Measurements from ENCODE around the gene SEMA3D.
"Not testable (repeated sequence)": the region's sequence is repeated elsewhere in the genome, so short reads cannot be mapped to it uniquely, and the experiment has no call there.

SEMA3D gene

DNA sequence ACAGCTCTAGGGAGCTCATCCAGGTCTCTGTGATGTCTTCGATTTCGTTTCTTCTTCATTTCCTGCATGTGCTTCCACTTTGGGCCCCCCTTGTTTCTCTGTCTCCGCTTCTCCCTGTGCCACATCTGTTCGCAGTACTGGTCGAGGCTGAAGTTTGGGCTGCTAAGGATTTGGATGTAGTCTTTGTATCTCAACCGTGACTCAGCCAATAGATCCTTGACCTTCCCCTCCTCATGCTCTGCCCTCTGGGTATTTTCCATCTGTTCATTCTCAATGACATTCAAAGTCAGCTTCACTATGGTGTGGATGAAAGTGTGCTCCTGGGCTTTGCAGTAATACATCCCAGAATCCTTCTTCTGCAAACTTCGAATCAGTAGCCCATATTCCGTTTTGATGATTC lies 187.4 kb downstream of the SEMA3D start:
- peaks cover 1% of the 10 kb centered on the region for H3K9me3 Mint-ChIP-seq
- H3K27ac Mint-ChIP-seq = peak overlapping the region; percentile 64
- no peak for DNase-seq
- TF ChIP-seq, protein P1, sequence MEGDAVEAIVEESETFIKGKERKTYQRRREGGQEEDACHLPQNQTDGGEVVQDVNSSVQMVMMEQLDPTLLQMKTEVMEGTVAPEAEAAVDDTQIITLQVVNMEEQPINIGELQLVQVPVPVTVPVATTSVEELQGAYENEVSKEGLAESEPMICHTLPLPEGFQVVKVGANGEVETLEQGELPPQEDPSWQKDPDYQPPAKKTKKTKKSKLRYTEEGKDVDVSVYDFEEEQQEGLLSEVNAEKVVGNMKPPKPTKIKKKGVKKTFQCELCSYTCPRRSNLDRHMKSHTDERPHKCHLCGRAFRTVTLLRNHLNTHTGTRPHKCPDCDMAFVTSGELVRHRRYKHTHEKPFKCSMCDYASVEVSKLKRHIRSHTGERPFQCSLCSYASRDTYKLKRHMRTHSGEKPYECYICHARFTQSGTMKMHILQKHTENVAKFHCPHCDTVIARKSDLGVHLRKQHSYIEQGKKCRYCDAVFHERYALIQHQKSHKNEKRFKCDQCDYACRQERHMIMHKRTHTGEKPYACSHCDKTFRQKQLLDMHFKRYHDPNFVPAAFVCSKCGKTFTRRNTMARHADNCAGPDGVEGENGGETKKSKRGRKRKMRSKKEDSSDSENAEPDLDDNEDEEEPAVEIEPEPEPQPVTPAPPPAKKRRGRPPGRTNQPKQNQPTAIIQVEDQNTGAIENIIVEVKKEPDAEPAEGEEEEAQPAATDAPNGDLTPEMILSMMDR (IDR thresholded peaks at IDR 0.05) = no peak
- H3K4me3 Mint-ChIP-seq = no peak overlapping the region
- peaks cover 15% of the 10 kb centered on the region for H3K4me1 Mint-ChIP-seq
- H3K36me3 Mint-ChIP-seq (ENCODE audit: low read depth) = peaks cover 29% of the 10 kb centered on the region
- no peaks in the 10 kb centered on the region for H3K27me3 Mint-ChIP-seq (ENCODE audit: low read depth, poor library complexity)

DNA sequence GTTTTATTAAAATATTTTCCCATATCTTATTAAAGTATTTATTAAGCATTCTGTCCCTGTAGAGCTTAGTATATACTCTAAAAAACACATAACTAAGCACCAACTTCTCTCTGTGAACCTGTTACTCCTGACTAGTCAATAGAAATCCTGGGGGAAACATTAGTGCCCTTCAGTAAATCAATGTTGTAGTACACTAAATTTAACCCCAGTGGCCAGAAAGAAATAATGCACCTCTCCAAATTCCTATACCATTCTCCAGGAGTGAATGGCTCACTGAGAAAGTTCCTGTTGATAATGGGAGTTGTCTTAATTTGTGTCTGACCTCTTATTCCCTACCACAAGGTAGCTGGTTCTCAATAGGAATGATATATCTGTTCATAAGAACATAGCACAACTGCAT lies 188.2 kb downstream of the SEMA3D start:
- Mint-ChIP-seq H3K36me3 (ENCODE audit: low read depth) (peaks cover 29% of the 10 kb centered on the region), H3K27me3 (ENCODE audit: low read depth, poor library complexity) (no peaks in the 10 kb centered on the region)

DNA sequence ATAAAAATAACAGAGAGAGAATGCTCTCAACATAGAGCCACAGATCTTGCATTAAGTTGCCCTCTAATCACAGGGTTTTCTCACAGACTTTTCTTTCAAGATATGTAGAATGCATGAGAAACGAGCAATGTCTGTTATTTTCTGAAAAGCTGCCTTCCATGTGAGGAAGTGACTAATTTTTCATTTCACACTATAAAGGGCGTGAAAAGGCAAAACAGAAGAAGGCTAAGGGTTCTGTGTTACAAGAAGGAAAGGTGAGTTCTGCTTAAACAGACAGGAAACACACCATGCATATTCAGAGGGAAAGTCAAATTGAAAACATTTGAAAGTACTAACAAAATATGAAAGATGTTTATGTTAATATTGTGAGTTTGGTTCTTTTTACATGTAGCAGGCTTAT lies 189.2 kb downstream of the SEMA3D start:
- Mint-ChIP-seq H3K27me3 (ENCODE audit: low read depth, poor library complexity) (no peaks in the 10 kb centered on the region), H3K4me1 (peaks cover 15% of the 10 kb centered on the region), H3K9me3 (peaks cover 14% of the 10 kb centered on the region), H3K36me3 (ENCODE audit: low read depth) (peaks cover 29% of the 10 kb centered on the region), H3K27ac (no peak overlapping the region), H3K4me3 (no peak overlapping the region)
- DNase-seq = no peak
- TF ChIP-seq, protein P1 (IDR thresholded peaks at IDR 0.05) = no peak

More for the DNA sequence above, 188.2 kb downstream of the SEMA3D start:
- Mint-ChIP-seq H3K4me1 (peaks cover 15% of the 10 kb centered on the region), H3K9me3 (peaks cover 8% of the 10 kb centered on the region), H3K27ac (no peak overlapping the region), H3K4me3 (no peak overlapping the region)
- TF ChIP-seq, protein P1 (IDR thresholded peaks at IDR 0.05) = peak; percentile 16
- DNase-seq = no peak

DNA sequence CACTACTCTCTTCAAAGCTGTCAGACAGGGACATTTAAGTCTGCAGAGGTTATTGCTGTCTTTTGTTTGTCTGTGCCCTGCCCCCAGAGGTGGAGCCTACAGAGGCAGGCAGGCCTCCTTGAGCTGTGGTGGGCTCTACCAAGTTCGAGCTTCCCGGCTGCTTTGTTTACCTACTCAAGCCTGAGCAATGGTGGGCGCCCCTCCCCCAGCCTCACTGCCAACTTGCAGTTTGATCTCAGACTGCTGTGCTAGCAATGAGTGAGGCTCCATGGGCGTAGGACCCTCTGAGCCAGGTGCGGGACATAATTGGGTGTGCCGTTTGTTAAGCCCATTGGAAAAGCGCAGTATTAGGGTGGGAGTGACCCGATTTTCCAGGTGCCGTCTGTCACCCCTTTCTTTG lies 193.9 kb downstream of the SEMA3D start:
- not testable (repeated sequence) for H3K4me3 Mint-ChIP-seq; DNase-seq; H3K4me1 Mint-ChIP-seq; H3K36me3 Mint-ChIP-seq (ENCODE audit: low read depth); H3K27ac Mint-ChIP-seq; H3K27me3 Mint-ChIP-seq (ENCODE audit: low read depth, poor library complexity)
- H3K9me3 Mint-ChIP-seq = peaks cover 26% of the 10 kb centered on the region

DNA sequence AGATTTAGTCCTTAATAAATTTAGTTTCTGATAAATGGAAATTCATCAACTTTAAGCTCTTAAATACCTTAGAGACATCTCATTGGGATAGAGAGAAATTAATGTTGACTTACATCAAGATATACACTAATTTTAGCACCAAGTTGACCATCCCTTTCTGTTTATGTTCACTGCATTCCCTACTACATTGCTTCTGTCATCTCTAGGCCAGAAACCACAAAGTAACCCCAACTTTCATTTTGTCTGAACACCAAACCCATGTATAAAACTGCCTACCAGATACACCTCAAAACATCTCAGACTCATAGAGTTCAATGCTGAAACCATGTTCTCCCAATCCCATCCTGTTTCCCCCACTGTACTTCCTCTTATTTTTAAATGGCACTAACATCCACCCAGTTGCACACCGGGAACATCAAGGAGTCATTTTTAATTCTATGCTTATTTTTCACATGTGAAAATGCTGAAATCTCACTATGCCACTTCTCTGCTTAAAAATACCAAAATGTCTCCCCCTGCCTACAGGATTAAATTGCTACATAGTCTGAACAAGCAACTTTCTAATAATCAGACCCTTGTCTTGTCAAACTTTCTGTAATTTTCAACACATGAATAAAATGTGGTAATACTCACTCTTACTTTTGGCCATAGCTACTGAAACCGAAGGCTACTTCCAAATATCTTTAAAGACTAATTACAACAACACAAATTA lies 201.6 kb downstream of the SEMA3D start:
- Mint-ChIP-seq H3K27ac (no peak overlapping the region), H3K36me3 (ENCODE audit: low read depth) (no peaks in the 10 kb centered on the region), H3K4me1 (no peaks in the 10 kb centered on the region), H3K9me3 (peaks cover 3% of the 10 kb centered on the region), H3K27me3 (ENCODE audit: low read depth, poor library complexity) (peaks cover 5% of the 10 kb centered on the region), H3K4me3 (no peak overlapping the region)
- TF ChIP-seq, protein P1 (IDR thresholded peaks at IDR 0.05) = no peak
- DNase-seq = no peak

DNA sequence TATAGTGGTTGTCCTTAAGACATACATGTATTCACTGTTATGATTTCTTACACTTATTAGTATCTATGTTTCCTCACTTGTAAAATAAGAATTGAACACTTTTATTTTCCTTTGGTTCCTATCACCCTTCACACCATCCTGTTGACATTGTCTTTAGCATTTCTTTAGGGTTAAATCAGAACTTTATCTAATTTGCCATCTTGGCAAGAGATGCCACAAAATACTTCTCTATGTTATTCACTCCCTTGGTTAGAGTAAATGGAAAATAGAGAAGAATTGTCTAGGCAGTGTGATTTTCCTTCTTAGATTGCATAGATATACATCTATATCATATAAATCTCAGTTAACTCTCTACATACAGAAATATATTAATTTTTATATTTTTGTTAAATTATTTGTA lies 204.7 kb downstream of the SEMA3D start:
- DNase-seq = no peak
- no peaks in the 10 kb centered on the region for H3K4me1 Mint-ChIP-seq
- TF ChIP-seq, protein P1 (IDR thresholded peaks at IDR 0.05) = no peak
- H3K27me3 Mint-ChIP-seq (ENCODE audit: low read depth, poor library complexity) = peaks cover 5% of the 10 kb centered on the region
- H3K36me3 Mint-ChIP-seq (ENCODE audit: low read depth) = no peaks in the 10 kb centered on the region
- no peak overlapping the region for H3K4me3 Mint-ChIP-seq
- no peak overlapping the region for H3K27ac Mint-ChIP-seq
- H3K9me3 Mint-ChIP-seq = no peaks in the 10 kb centered on the region
